ENCODE measurements around the gene MSMB. TPM values are rescaled to one million over a fixed set of nuclear protein-coding genes. Genes with fewer than 3 reads are reported as not detected.

The MSMB gene
- total and polyA plus RNA-seq, 2 of the 8 experiments (the other 6 are each of a cell fraction or from before 2014, with no cell fraction given), result not detected

- peaks cover 9 to 10% of the 10 kb centered on the region in 2 experiments for H4K20me1 ChIP-seq (replicated peaks in 1 of 2; ENCODE audit: control insufficient read depth in 1 of 2, insufficient read depth in 2 of 2, low read length in 2 of 2)
- 84% methylated on average over 7 of the region's 7 CpGs; no CpG with 5 or more reads in 1 of the 2 experiments for WGBS, 2 experiments (ENCODE audit: extremely low coverage in 1 of 2, insufficient coverage in 1 of 2, insufficient read length in 1 of 2, insufficient replicate concordance in 2 of 2, low coverage in 1 of 2, low lambda C conversion rate in 2 of 2, missing lambda C conversion rate in 1 of 2)
- no peaks in the 10 kb centered on the region for H3K9me3 ChIP-seq (ENCODE audit: insufficient read depth in 2 of 2, low read depth in 1 of 2, low read length in 1 of 2)
- no peak overlapping the region for H2BK20ac ChIP-seq (ENCODE audit: low read length)
- H2BK15ac ChIP-seq (ENCODE audit: low read length), result no peak overlapping the region
- no peaks in the 10 kb centered on the region; the same call in 1 of the 2 replicates for H3K23me2 ChIP-seq (ENCODE audit: low read depth, low read length)
- ChIA-PET CTCF (ENCODE audit: partially characterized antibody) (interaction anchor here (2.2 kb wide), 1 partner anchor 209 kb away, joined by 7 read pairs; no protein-coding TSS in a partner anchor), POLR2A (ENCODE audit: partially characterized antibody) (interaction anchor here (2.9 kb wide), 1 partner anchor 15 kb away, joined by 10 read pairs; no protein-coding TSS in a partner anchor)
- H4K8ac ChIP-seq (ENCODE audit: extremely low read depth, insufficient read depth, low read length), result no peak overlapping the region
- no peak overlapping the region for H2BK12ac ChIP-seq (ENCODE audit: low read depth, low read length)
- no peak overlapping the region for H3K56ac ChIP-seq (replicated peaks; ENCODE audit: insufficient read length, low read depth, low read length)
- H3K9ac ChIP-seq (replicated peaks in 1 of 4; ENCODE audit: extremely low read depth in 1 of 4, low read depth in 3 of 4, low read length in 3 of 4), result no peak overlapping the region
- H3K79me2 ChIP-seq (ENCODE audit: control insufficient read depth in 1 of 2, insufficient read depth in 2 of 2, low read length in 2 of 2), result peaks cover 3 to 68% of the 10 kb centered on the region in 2 experiments; a peak in 3 of 4 replicates
- H3K23ac ChIP-seq (ENCODE audit: insufficient read length), result no peak overlapping the region
- no peak overlapping the region for H3K4me2 ChIP-seq (ENCODE audit: insufficient read depth in 1 of 2, low read depth in 2 of 2, low read length in 2 of 2)
- no peak overlapping the region for H3K4ac ChIP-seq (replicated peaks; ENCODE audit: insufficient read length, low read depth, low read length)
- no peak overlapping the region for H3K4me3 ChIP-seq (ENCODE audit: extremely low read depth in 1 of 4, insufficient read depth in 2 of 4, low read depth in 3 of 4, low read length in 4 of 4)
- FAIRE-seq (no peak), DNase-seq (ENCODE audit: low read depth in 1 of 2, low spot score in 2 of 2) (no peak)
- no peak overlapping the region for H4K5ac ChIP-seq (ENCODE audit: insufficient read length, low read depth, low read length)
- H3K18ac ChIP-seq (ENCODE audit: extremely low read depth, low read length), result no peak overlapping the region
- no peak overlapping the region for H2AFZ ChIP-seq (ENCODE audit: low read length)
- H2BK120ac ChIP-seq (replicated peaks; ENCODE audit: low read depth, low read length), result no peak overlapping the region
- H3K36me3 ChIP-seq (ENCODE audit: control insufficient read depth in 2 of 4, insufficient read depth in 4 of 4, low read length in 3 of 4), result peaks cover 0 to 8% (median 3%) of the 10 kb centered on the region in 4 experiments; a peak in 4 of 8 replicates
- H4K91ac ChIP-seq (replicated peaks; ENCODE audit: insufficient read length, low read length), result no peak overlapping the region
- no peaks in the 10 kb centered on the region for H3K27me3 ChIP-seq (replicated peaks in 1 of 4; ENCODE audit: control insufficient read depth in 3 of 4, extremely low read depth in 1 of 4, insufficient read depth in 3 of 4, low read length in 3 of 4)
- H2BK5ac ChIP-seq (ENCODE audit: low read depth, low read length), result no peak overlapping the region
- H3K4me1 ChIP-seq (replicated peaks in 1 of 4; ENCODE audit: control insufficient read depth in 3 of 4, insufficient read depth in 4 of 4, low read length in 3 of 4), result peaks cover 0 to 7% (median 3%) of the 10 kb centered on the region in 4 experiments; a peak in 3 of 7 replicates
- peaks cover 2% of the 10 kb centered on the region; the same call in 1 of the 2 replicates for H3K79me1 ChIP-seq (ENCODE audit: low read depth, low read length)
- H2AK5ac ChIP-seq (ENCODE audit: low read depth, low read length), result no peak overlapping the region
- H3K27ac ChIP-seq (ENCODE audit: low read depth, low read length), result no peak overlapping the region
- H3K14ac ChIP-seq (ENCODE audit: insufficient read length), result no peak overlapping the region
- no peak for TF ChIP-seq HDAC6 (IDR thresholded peaks at IDR 0.05; ENCODE audit: low read depth, low read length)
- no peak for TF ChIP-seq CREB1 (IDR thresholded peaks at IDR 0.05)
Measured at GRCh38 chr10:46019569-46020343, 26.3 kb downstream of the MSMB start.

Measured in H1 (cell line).